Transverse colon (tissue), 3 donors: ENCODE results near the gene UBASH3B.

Source experiments
- CTCF ChIP-seq, 5 experiments: fragments of 200-600 bp in 3 of 5; fragments of 450-650 bp in 2 of 5; sonication (generic) in 3 of 5; IDR thresholded peaks; 1 replicate in 2 of 5; 2 replicates in 3 of 5; pipeline ENCODE4 v1.5.1; 2016 to 2017; ENCODE audit warnings: antibody characterized with exemption in 5 of 5, inconsistent platforms in 3 of 5, mild to moderate bottlenecking in 2 of 5, moderate library complexity in 1 of 5
- EP300 ChIP-seq: sonication (generic); formaldehyde crosslinking; IDR thresholded peaks from one replicate; pipeline ENCODE4 v1.6.1; 2017; ENCODE audit warnings: antibody characterized with exemption, low read depth
- POLR2A ChIP-seq: fragments of 450-650 bp; IDR thresholded peaks from one replicate; pipeline ENCODE4 v1.6.1; 2016; ENCODE audit warnings: antibody characterized with exemption, mild to moderate bottlenecking, moderate library complexity

GRCh38 chr11:122663764-122664163 is 8.2 kb downstream of the UBASH3B start:
- no peak for TF ChIP-seq CTCF (IDR thresholded peaks at IDR 0.05)
- no peak for TF ChIP-seq POLR2A
- TF ChIP-seq EP300: no peak
